ENCODE results near the gene FCRLB. TPM values are rescaled to one million over a fixed set of nuclear protein-coding genes. Genes with fewer than 3 reads are reported as not detected.

Gene FCRLB
- total RNA-seq, 1 experiment from 2014 or later, result not detected

- TF ChIP-seq CTCF (conservative IDR thresholded peaks at IDR 0.05), result no peak
- no peaks in the 10 kb centered on the region for H3K36me3 Mint-ChIP-seq (ENCODE audit: insufficient read depth in 1 of 3, low read depth in 3 of 3)
- no peaks in the 10 kb centered on the region; a peak in 1 of 4 replicates for H3K4me1 Mint-ChIP-seq
- no peak overlapping the region for H2BK12ac ChIP-seq (ENCODE audit: insufficient read length, low read depth, low read length)
- H3K27me3 Mint-ChIP-seq (ENCODE audit: low read depth), result peaks cover 40% of the 10 kb centered on the region
- H3K9ac ChIP-seq (ENCODE audit: extremely low read depth, insufficient read length, low read length), result no peak overlapping the region
- H3K9me3 ChIP-seq (ENCODE audit: control insufficient read depth, low read depth, low read length), result no peaks in the 10 kb centered on the region
- no peak overlapping the region for H4K8ac ChIP-seq (replicated peaks; ENCODE audit: insufficient read length, low read depth, low read length)
- no peak overlapping the region for H3K18ac ChIP-seq (ENCODE audit: insufficient read length, low read depth, low read length)
- no peaks in the 10 kb centered on the region; a peak in 1 of 5 replicates for H3K9me3 Mint-ChIP-seq
- no peak overlapping the region for H2AFZ ChIP-seq (ENCODE audit: low read length)
- no peak overlapping the region for H3K23ac ChIP-seq (ENCODE audit: insufficient read length, low read depth, low read length)
- no peak overlapping the region for H2BK120ac ChIP-seq (ENCODE audit: low read depth, low read length, poor library complexity, severe bottlenecking)
- no peaks in the 10 kb centered on the region for H3K79me1 ChIP-seq (ENCODE audit: insufficient read depth, low read depth, low read length, poor library complexity, severe bottlenecking)
- H2BK15ac ChIP-seq (ENCODE audit: low read depth, low read length), result no peak overlapping the region
- no peak for DNase-seq
- H3K79me2 ChIP-seq (ENCODE audit: insufficient read depth, low read length), result no peaks in the 10 kb centered on the region
- H3K27ac Mint-ChIP-seq, result no peak overlapping the region
- H2BK5ac ChIP-seq (ENCODE audit: insufficient read length, low read length), result no peak overlapping the region
- H3T11ph ChIP-seq (ENCODE audit: low read length), result no peak overlapping the region
- no peak overlapping the region for H4K5ac ChIP-seq (ENCODE audit: insufficient read length, low read depth, low read length)
- no peak overlapping the region for H3K14ac ChIP-seq (ENCODE audit: insufficient read depth, low read length)
- no CpG with 5 or more reads among the region's 8 CpGs for WGBS (ENCODE audit: extremely low coverage, insufficient read length, low lambda C conversion rate)
- H3K27ac ChIP-seq (ENCODE audit: insufficient read length, low read depth, low read length), result no peak overlapping the region
- no peaks in the 10 kb centered on the region for H4K20me1 ChIP-seq (ENCODE audit: control insufficient read depth, insufficient read depth, insufficient read length)
- no peaks in the 10 kb centered on the region; the same call in 1 of the 2 replicates for H3K27me3 ChIP-seq (ENCODE audit: insufficient read depth, low read length)
- no peak overlapping the region for H3K4me2 ChIP-seq (ENCODE audit: insufficient read depth, insufficient read length, low read length)
- H2AK5ac ChIP-seq (ENCODE audit: insufficient read length, low read length), result no peak overlapping the region
- H3K56ac ChIP-seq (ENCODE audit: insufficient read length, low read depth, low read length), result no peak overlapping the region
- no peak overlapping the region for H3K4ac ChIP-seq (ENCODE audit: low read depth, low read length)
- H3K4me3 Mint-ChIP-seq, result no peak overlapping the region
- no peaks in the 10 kb centered on the region for H3K23me2 ChIP-seq (ENCODE audit: insufficient read length, low read depth, low read length, poor library complexity, severe bottlenecking)
- H2BK20ac ChIP-seq (ENCODE audit: low read depth, low read length, poor library complexity, severe bottlenecking), result no peak overlapping the region
- H4K91ac ChIP-seq (ENCODE audit: insufficient read length, low read depth, low read length), result no peak overlapping the region
- H3K4me1 ChIP-seq (ENCODE audit: insufficient read depth, low read length), result no peaks in the 10 kb centered on the region
Measured at GRCh38 chr1:161718559-161719324, 2.6 kb upstream of the FCRLB start.
